Right lobe of liver (tissue), 4 donors: ENCODE results near the gene MT1A.
"Not testable (repeated sequence)": the region's sequence is repeated elsewhere in the genome, so short reads cannot be mapped to it uniquely, and the experiment has no call there.

Source experiments
- POLR2A ChIP-seq: fragments of 450-650 bp; IDR thresholded peaks from one replicate; pipeline ENCODE4 v1.6.1; 2017; ENCODE audit warnings: antibody characterized with exemption, mild to moderate bottlenecking
- TF ChIP-seq, protein P1 (sequence below), 4 donors: fragments of 200-600 bp in 3 of 4; fragments of 450-650 bp in 1 of 4; IDR thresholded peaks; one replicate each; pipeline versions ENCODE4 v1.5.1 to v1.8.0; 2016 to 2022; ENCODE audit warnings: antibody characterized with exemption in 4 of 4, mild to moderate bottlenecking in 2 of 4
- donor health status: DM: no; HTN: no; CAD: no.
- donor health status: DM: no; HTN: no; CAD: no.
- donor health status: DM: no; HTN: yes; CAD: no.

DNA sequence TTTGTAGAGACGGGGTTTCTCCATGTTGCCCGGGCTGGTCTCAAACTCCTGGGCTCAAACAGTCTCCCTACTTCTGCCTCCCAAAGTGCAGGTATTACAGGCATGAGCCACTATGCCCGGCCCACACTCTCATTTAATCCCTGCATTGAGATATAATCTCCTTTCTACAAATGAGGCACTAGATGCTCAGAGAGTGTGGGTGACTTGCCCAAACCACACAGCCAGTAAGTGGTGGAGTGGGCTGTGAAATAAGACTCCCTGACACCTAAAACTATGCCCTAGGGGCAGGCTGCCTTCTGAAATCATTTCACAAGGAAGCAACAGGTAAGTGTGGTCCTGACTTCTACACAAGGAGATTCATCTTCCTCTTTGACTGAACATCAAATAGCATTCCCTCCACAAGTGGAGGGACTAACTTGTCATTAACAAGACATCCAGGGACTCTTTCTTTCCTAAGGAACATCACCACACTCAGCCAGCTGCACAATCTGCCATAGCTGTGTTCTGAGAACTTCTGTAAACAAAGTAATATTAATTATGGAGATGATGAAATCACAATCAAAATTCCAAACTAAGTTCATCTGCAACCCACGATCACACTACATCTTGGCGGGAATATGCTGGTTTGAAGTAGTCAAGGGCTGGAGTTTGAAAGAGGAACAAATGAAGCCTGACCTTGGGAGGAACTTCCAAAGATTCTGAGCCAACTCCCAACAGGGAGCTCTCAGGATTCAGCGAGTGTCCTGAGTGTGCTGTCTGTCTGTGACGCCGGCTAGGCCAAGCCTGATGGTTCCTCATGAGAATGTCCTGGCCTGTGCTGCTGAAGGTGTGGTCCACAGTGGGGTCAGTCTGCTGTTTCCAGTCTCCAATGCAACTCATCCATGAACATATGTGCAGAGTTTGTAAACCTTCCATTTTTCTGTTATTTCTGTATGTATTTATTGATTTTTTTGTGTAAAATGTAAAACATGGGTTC, 27.1 kb downstream of the MT1A start:
- not testable (repeated sequence) for TF ChIP-seq POLR2A
- TF ChIP-seq, protein P1, sequence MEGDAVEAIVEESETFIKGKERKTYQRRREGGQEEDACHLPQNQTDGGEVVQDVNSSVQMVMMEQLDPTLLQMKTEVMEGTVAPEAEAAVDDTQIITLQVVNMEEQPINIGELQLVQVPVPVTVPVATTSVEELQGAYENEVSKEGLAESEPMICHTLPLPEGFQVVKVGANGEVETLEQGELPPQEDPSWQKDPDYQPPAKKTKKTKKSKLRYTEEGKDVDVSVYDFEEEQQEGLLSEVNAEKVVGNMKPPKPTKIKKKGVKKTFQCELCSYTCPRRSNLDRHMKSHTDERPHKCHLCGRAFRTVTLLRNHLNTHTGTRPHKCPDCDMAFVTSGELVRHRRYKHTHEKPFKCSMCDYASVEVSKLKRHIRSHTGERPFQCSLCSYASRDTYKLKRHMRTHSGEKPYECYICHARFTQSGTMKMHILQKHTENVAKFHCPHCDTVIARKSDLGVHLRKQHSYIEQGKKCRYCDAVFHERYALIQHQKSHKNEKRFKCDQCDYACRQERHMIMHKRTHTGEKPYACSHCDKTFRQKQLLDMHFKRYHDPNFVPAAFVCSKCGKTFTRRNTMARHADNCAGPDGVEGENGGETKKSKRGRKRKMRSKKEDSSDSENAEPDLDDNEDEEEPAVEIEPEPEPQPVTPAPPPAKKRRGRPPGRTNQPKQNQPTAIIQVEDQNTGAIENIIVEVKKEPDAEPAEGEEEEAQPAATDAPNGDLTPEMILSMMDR (IDR thresholded peaks at IDR 0.05), result not testable (repeated sequence)
